NB4 (cell line): Measurements from ENCODE around the gene LDLRAD4.

ENCODE experiments used
- DNase-seq: peaks from one replicate; pipeline ENCODE4 v3.0.0; 2010; ENCODE audit warnings: low read depth
- H3K4me3 ChIP-seq: one replicate; pipeline ENCODE4 v1.5.1; 2011; ENCODE audit warnings: mild to moderate bottlenecking, low read depth, low read length, moderate library complexity
- MYC ChIP-seq: IDR thresholded peaks from 2 replicates; pipeline ENCODE4 v1.6.1; 2011; ENCODE audit warnings: low read depth, low read length
- POLR2A ChIP-seq: IDR thresholded peaks from 2 replicates; pipeline ENCODE4 v1.6.1; 2011; ENCODE audit warnings: mild to moderate bottlenecking; ENCODE audit not compliant: insufficient read length; ENCODE audit errors: extremely low read depth
- TF ChIP-seq, protein P1 (sequence below): IDR thresholded peaks from one replicate; pipeline ENCODE4 v1.5.1; 2012; ENCODE audit warnings: low read depth, low read length
- TF ChIP-seq, protein P2 (sequence below): IDR thresholded peaks from 2 replicates; pipeline ENCODE4 v1.6.1; 2011; ENCODE audit warnings: low read depth, low read length

The LDLRAD4 gene

DNA sequence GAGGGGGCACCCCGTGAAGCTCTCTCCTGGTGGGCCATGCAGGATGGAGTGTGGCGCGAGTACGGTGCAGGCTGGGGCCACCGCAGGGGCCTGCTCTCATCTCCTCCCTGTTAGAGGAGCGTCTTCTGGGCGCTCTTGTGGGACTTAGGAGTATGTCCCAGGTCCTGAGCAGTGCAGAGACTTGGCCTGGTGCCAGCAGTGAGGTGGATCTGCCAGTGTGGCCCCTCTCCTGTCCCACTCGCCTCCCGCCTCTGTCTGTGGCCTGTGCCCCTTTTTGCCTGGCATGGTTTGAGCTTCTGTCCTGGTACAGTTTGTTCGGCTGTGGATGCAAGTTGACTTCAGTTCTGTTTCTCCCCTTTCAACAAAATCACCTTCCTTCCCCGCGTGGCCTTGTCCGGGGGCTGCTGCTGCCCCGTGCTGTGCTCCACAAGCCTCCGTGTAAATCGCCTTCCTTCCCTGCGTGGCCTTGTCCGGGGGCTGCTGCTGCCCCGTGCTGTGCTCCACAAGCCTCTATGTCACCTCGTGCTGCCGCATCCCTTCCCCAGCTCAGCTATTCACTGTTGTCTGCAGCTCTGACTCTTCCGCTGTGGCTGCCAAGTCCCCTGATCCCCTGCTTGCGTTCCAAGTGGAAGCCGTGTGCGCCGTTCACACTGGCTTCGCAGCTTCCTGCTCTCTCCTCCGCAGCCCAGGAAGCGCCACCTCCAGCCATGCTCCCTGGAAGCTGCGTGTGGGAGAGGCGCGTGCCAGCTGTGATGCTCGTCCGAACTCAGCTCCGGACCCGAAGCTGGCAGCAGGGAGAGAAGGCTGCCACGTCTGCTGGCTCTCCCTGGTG lies 13.7 kb downstream of the LDLRAD4 start:
- no peak overlapping the region for H3K4me3 ChIP-seq
- no peak for DNase-seq
- TF ChIP-seq MYC (no peak), POLR2A (no peak)
- TF ChIP-seq, protein P1, sequence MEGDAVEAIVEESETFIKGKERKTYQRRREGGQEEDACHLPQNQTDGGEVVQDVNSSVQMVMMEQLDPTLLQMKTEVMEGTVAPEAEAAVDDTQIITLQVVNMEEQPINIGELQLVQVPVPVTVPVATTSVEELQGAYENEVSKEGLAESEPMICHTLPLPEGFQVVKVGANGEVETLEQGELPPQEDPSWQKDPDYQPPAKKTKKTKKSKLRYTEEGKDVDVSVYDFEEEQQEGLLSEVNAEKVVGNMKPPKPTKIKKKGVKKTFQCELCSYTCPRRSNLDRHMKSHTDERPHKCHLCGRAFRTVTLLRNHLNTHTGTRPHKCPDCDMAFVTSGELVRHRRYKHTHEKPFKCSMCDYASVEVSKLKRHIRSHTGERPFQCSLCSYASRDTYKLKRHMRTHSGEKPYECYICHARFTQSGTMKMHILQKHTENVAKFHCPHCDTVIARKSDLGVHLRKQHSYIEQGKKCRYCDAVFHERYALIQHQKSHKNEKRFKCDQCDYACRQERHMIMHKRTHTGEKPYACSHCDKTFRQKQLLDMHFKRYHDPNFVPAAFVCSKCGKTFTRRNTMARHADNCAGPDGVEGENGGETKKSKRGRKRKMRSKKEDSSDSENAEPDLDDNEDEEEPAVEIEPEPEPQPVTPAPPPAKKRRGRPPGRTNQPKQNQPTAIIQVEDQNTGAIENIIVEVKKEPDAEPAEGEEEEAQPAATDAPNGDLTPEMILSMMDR = no peak
- TF ChIP-seq, protein P2, sequence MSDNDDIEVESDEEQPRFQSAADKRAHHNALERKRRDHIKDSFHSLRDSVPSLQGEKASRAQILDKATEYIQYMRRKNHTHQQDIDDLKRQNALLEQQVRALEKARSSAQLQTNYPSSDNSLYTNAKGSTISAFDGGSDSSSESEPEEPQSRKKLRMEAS = no peak

DNA sequence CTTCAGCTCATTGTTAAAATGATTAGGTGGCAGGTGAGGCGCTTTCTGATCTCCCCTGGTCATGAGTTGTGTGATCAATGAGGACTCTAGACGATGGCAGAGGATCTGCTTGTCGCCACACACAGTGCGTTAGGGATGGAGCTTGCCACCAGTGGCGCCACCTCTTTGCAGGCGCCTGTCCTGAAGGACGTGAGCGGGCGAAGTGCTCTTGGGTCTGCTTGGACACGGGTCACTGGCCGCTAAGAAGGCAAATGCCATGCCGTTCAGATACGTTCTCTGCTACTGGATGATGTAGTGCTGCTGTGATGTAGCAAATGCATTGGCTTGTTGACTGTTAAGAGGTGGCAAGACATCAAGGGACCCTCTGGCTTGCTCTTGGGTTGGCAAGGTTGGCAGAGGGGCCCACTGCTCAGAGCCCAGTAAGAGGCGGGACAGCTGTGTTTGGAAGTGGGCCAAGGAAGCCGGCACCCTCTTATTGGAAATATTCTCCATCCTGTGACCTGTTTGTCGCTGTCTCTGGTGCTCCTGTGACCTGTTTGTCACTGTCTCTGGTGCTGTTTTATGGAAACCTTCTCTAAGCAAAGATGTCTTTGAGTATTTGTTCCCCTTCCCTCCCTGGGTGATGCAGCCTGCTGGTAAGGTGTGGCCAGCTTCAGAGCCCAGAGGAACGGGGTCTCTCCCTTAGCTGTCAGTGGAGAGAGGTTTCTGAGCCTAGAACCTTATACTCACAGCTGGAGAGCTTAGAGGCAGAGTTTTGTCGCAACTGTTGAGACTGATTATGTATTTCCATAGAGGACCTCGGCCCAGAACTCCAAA lies 14.6 kb downstream of the LDLRAD4 start:
- no peak for DNase-seq
- TF ChIP-seq POLR2A = no peak
- TF ChIP-seq, protein P1 = no peak
- TF ChIP-seq, protein P2 = no peak
- no peak for TF ChIP-seq MYC
- H3K4me3 ChIP-seq = no peak overlapping the region

DNA sequence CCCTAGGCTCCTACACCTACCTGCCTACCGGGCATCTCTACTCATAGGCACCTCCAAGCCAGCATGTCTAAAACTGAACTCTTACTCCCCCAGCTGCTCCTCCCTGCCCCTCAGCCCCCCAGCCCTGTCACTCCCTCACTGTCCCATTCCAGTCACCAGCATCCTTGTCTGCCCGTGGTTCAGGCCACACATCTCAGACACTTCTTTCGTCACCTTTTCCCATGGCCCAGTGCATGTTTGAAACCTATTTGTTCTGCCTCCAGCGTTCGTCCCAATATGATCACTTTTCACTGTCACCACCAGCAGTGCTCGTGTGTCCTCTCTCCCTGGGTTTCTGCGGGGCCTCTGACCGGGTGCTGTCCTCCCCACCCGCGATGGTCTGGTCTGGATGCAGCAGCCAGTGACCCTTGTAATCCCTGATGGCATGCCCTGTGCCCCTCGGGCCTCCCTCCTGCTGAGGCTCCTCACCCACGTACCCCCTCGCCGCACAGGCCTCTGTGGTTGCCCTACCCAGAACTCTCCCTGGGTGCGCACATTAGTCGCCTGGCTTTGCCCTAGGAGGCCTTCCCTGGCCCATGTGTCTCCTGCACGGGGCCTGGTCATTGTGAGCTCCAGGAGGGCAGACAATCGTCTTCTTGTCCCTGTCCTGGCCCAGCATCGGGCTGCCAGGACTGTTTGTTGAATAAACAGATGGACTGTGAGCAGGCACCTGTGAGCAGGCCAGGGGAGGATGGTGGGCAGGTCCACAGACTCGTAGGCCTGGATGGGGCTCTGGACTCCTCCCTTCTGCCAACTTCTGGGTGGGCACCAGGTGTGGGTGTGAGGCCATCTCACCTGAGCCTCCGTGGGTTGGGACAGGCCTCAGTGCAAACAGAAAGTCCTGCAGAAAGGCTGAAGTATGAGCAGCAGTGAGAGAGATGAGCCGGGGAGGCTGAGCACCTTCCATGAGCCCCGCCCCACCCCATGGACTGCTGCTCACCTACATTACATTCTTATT lies 15.5 kb downstream of the LDLRAD4 start:
- no peak for DNase-seq
- no peak overlapping the region for H3K4me3 ChIP-seq
- TF ChIP-seq POLR2A = no peak
- TF ChIP-seq, protein P2 = no peak

DNA sequence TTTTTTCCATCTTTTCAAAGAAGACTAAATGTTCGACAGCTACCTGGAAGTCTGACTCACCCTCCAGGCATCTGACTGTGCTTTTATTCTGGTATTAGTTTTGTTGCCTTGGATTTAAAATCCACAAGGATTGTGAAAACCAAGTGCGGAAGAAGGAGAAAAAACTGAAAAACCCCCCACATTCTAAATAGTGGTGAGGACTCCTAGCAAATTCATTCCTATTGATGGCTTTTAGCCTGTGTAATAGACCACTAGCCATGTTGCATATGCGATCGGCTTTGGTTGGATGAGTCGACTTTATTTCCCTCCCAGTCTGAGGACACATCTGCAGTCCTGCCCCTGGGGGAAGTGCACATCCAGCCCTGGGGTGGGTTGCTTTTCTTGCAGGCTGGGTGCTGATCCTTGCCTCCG lies 16.9 kb downstream of the LDLRAD4 start:
- DNase-seq = no peak
- no peak overlapping the region for H3K4me3 ChIP-seq

DNA sequence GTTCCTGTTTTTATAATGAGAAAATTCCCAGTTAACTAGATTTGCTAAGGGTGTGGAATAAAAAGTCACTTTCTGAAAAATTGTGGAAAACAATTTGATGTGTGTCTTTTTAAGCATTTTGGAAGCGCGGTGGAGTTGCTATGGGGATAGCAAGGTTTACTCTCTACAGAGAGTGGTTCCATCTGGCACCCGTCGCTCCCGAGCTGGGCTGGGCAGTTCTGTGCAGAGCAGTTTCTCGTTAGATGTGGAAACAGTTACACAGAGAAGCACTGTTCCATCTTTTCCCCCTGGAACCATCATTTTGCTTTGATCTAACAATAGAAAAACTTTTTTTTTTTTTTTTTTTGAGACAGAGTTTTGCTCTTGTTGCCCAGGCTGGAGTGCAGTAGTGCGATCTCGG lies 17.4 kb downstream of the LDLRAD4 start:
- no peak overlapping the region for H3K4me3 ChIP-seq
- DNase-seq = no peak
- TF ChIP-seq, protein P1 = no peak
- TF ChIP-seq, protein P2 = no peak
- TF ChIP-seq POLR2A (no peak), MYC (no peak)

More for the DNA sequence above, 16.9 kb downstream of the LDLRAD4 start:
- TF ChIP-seq, protein P1 = no peak
- TF ChIP-seq, protein P2 = no peak
- no peak for TF ChIP-seq MYC
- TF ChIP-seq POLR2A = no peak
